CD4-positive, alpha-beta T cell treated with Interleukin-15 for 1 hour (primary cell): ENCODE results near the gene CDCA4.
A peak's percentile ranks its signal among the peaks of the same experiment; 100 is the strongest.
"Not testable (repeated sequence)": the region's sequence is repeated elsewhere in the genome, so short reads cannot be mapped to it uniquely, and the experiment has no call there.

Experiments
- DNase-seq: peaks from one replicate; pipeline ENCODE4 v3.0.0-alpha.2; 2020

Gene CDCA4

GRCh38 chr14:105032451-105032901, 11.6 kb upstream of the CDCA4 start:
- DNase-seq, result peak; percentile 1

GRCh38 chr14:105030836-105031396, 10.0 kb upstream of the CDCA4 start:
- DNase-seq, result no peak

- peak; percentile 6 for DNase-seq
Observed at GRCh38 chr14:105030194-105030593, 9.3 kb upstream of the CDCA4 start.

- peak; percentile 2 for DNase-seq
Observed at GRCh38 chr14:105029402-105029801, 8.5 kb upstream of the CDCA4 start.

- DNase-seq, result peak; percentile 4
Observed at GRCh38 chr14:105028251-105028927, 7.5 kb upstream of the CDCA4 start.

GRCh38 chr14:105027718-105028117, 6.8 kb upstream of the CDCA4 start:
- DNase-seq, result not testable (repeated sequence)

- peak; percentile 9 for DNase-seq
Observed at GRCh38 chr14:105026802-105027563, 6.1 kb upstream of the CDCA4 start.

- peak; percentile 3 for DNase-seq
Observed at GRCh38 chr14:105026033-105026785, 5.3 kb upstream of the CDCA4 start.

- DNase-seq, result no peak
Observed at GRCh38 chr14:105025429-105025828, 4.5 kb upstream of the CDCA4 start.

- no peak for DNase-seq
Observed at GRCh38 chr14:105023791-105024480, 3.1 kb upstream of the CDCA4 start.

- no peak for DNase-seq
Observed at GRCh38 chr14:105023144-105023543, 2.3 kb upstream of the CDCA4 start.

- DNase-seq, result no peak
Observed at GRCh38 chr14:105022276-105022670, 1.4 kb upstream of the CDCA4 start.

GRCh38 chr14:105021656-105022275, 883 bp upstream of the CDCA4 start:
- no peak for DNase-seq

- DNase-seq, result peak; percentile 66
Observed at GRCh38 chr14:105019861-105020814, 745 bp downstream of the CDCA4 start.

- no peak for DNase-seq
Observed at GRCh38 chr14:105018414-105018813, 2.5 kb downstream of the CDCA4 start.

GRCh38 chr14:105015905-105016304, 5.0 kb downstream of the CDCA4 start:
- DNase-seq, result no peak

GRCh38 chr14:105015242-105015641, 5.6 kb downstream of the CDCA4 start:
- DNase-seq, result no peak

GRCh38 chr14:105014631-105015030, 6.3 kb downstream of the CDCA4 start:
- DNase-seq, result no peak

- DNase-seq, result no peak
Observed at GRCh38 chr14:105014032-105014431, 6.9 kb downstream of the CDCA4 start.

- DNase-seq, result no peak
Observed at GRCh38 chr14:105013150-105013785, 7.6 kb downstream of the CDCA4 start.
